Retinal pigment epithelial cell (primary cell): ENCODE data around the gene PKIB.
A peak's percentile ranks its signal among the peaks of the same experiment; 100 is the strongest.

Experiments used
- DNase-seq: peaks from one replicate; pipeline ENCODE4 v3.0.0-alpha.2; 2010; ENCODE audit warnings: low read depth
- H3K4me3 ChIP-seq: 2 replicates; pipeline ENCODE4 v1.5.1; 2011; ENCODE audit warnings: mild to moderate bottlenecking, low read length, control low read depth, moderate library complexity
- TF ChIP-seq, protein P1 (sequence below): conservative IDR thresholded peaks from 2 replicates; pipeline ENCODE4 v1.5.1; 2011; ENCODE audit warnings: low read depth, low read length, control low read depth, inconsistent platforms

The PKIB gene, protein sequence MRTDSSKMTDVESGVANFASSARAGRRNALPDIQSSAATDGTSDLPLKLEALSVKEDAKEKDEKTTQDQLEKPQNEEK

DNA sequence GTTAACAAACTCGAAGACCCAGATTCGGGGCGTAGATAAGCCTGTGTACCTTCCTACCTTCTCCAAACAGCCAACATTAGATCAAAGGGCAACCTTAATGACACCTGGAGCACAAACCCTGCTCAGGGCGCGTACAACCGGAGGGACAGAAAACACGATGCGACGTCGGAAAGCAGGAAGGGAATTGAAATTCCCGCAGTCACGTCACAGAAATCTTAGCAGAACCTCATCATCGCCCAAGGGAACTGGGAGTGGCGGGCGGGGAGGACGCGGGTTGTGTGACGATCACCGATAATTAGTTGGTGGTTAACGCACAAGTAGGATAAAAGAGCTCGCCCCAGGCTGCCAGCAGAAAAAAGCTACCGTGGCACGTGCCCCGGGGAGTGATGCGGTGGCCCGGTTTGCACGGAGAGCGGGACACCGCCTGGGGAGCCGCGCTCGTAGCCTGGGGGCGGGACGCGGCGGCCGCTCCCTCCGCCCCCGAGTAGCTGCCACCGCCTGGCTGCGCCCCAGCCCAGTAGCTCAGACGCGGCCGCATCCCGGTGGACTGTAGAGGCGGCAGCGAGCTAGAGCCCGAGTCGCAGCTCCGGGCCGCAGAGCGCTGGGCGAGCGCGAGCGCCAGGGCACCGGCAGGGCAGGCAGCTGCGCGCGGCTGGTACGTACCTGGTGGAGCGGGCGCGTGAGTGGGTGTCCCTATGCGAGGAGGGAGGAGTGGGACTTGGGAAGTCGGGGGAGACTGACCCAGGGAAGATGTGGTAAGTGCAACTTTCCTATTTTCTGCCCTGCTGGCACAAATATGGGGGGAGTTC lies at the start of gene PKIB:
TSS of gene PKIB (plus strand) at position 525 of the 809 bp plus-strand sequence. CDS start 107,390 bp downstream, outside the sequence.
- peak; percentile 49 for DNase-seq
- TF ChIP-seq, protein P1, sequence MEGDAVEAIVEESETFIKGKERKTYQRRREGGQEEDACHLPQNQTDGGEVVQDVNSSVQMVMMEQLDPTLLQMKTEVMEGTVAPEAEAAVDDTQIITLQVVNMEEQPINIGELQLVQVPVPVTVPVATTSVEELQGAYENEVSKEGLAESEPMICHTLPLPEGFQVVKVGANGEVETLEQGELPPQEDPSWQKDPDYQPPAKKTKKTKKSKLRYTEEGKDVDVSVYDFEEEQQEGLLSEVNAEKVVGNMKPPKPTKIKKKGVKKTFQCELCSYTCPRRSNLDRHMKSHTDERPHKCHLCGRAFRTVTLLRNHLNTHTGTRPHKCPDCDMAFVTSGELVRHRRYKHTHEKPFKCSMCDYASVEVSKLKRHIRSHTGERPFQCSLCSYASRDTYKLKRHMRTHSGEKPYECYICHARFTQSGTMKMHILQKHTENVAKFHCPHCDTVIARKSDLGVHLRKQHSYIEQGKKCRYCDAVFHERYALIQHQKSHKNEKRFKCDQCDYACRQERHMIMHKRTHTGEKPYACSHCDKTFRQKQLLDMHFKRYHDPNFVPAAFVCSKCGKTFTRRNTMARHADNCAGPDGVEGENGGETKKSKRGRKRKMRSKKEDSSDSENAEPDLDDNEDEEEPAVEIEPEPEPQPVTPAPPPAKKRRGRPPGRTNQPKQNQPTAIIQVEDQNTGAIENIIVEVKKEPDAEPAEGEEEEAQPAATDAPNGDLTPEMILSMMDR: peak; percentile 48
- peak within 1 kb of the TSS; percentile 85 for H3K4me3 ChIP-seq

DNA sequence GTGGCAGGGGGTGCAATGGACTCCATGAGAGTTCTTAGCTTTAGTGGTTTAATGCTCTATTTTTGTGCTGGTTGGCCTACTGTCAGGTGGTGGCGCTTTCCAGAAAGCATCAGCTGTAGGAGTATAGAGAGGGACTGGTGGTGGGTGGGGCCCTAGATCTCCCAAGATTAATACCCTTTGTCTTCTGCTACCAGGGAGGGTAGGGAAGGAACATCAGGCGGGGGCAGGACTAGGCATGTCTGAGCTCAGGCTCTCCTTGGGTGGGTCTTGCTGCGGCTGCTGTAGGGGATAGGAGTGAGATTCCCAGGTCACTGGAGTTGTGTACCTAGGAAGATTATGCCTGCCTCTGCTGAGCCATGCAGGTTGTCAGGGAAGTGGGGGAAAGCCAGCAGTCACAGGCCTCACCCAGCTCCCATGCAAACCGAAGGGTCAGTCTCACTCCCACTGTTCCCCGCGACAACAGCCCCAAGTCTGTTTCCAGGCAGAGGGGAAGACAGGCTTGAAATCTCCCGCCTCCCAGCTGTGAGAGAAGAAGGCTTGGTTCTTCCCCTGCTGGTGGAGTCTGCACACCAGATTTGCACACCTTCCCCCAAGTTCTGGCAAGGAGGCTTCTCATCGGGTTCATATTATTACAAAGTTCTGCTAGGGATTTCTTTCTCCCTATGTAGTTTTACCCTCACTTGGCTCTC lies 46.7 kb upstream of the PKIB start:
- TF ChIP-seq, protein P1: no peak
- H3K4me3 ChIP-seq: no peak overlapping the region
- DNase-seq: no peak

DNA sequence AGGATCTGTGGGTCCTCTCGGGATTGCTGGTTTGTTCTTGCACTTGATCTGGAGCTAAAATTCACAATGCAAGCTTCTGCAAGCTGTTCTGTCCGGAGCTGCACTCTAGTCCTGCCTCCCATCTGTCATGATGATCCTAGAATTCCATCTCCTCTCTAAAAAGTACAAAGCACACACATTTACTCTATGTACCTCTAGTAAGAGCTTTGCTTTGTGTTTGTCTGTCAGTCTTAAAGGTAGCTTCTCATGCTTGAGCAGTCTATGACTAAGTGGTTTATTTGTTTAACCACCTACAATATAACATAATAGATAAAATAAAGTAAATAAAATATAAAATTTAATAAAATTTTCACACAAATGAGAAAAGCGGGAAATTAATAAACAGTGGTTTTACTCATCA lies 46.0 kb upstream of the PKIB start:
- TF ChIP-seq, protein P1: no peak

DNA sequence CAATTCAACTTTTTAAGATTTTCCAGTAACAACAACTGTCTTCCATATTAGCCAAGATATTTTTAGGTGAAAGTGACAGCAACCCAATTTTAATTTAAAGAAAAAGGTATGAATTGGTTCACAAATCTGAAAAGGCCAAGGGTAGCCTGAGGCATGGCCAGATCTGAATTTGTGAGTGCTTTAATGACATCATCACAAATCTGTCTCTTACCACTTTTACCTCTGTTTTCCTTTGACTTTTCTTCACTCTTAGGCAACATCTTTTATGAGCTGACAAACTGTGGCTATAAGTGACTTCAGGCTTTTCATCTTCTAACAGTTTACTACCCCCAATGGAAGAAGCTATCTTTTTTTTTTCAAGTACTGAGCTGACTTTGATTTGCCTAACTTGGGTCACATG lies 44.5 kb upstream of the PKIB start:
- TF ChIP-seq, protein P1: no peak

More for the DNA sequence above, 46.0 kb upstream of the PKIB start:
- no peak for DNase-seq
- H3K4me3 ChIP-seq: no peak overlapping the region

DNA sequence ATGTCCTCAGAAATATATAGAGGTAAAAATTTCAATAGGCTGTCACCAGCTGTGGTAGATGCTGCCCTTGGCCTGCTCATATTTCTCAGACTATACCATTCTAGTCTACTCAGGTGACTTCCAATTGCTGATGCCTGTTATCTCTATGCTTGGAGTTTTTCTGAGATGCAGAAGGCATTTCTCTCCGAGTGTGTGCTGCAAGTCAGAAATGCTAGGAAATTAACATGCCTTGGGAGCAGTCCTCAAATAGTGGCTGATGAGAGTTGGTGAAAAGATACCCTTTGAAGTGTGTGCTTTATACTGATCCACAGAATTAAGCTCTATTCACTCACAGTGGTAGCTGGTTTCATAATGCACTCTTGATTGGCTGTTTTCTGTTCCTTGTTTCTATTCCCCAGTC lies 43.2 kb upstream of the PKIB start:
- TF ChIP-seq, protein P1: no peak
- H3K4me3 ChIP-seq: no peak overlapping the region
- DNase-seq: no peak

More for the DNA sequence above, 44.5 kb upstream of the PKIB start:
- DNase-seq: no peak
- H3K4me3 ChIP-seq: no peak overlapping the region

DNA sequence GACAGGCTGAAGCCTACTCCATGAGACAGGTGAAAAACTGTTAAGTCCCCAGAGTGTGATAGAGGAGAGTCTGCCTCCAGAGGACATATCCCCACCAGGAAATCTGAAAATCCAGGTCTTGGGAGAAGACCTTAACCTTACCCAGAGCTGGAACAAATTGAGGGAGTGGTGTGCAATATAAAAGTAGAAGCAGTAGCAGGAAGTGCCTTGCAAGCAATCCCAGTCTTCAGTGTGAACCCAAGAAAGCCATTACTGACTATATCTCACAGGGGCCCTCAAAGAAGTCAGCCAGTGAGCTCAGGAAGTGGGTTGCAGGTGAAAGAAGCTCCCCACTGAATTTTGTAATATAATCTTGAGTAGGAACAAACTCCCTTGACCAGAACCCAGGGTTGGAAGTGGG lies 41.9 kb upstream of the PKIB start:
- DNase-seq: no peak
- H3K4me3 ChIP-seq: no peak overlapping the region
- TF ChIP-seq, protein P1: no peak
